WTC11 (cell line): Measurements from ENCODE around the gene EIF4E1B. TPM values are rescaled to one million over a fixed set of nuclear protein-coding genes. Genes with fewer than 3 reads are reported as not detected.
A peak's percentile ranks its signal among the peaks of the same experiment; 100 is the strongest.

ENCODE experiments used
- ATAC-seq: fragments of 200-7000 bp; cut with Tn5 transposase; 2 replicates; pipeline ENCODE4 v1.10.0; 2021; ENCODE audit warnings: mild to moderate bottlenecking, moderate library complexity
- CTCF ChIA-PET: fragments of 300-600 bp; sonication (Branson Sonifier 250); formaldehyde crosslinking; loops from one replicate; lab custom pipeline; 2021; ENCODE audit warnings: antibody characterized with exemption; lab: Charles Lee
- POLR2A ChIA-PET: fragments of 350-600 bp; sonication (Branson Sonifier 250); formaldehyde crosslinking; loops from one replicate; lab custom pipeline; 2021; ENCODE audit warnings: antibody characterized with exemption; lab: Charles Lee
- DNase-seq: peaks from one replicate; pipeline ENCODE4 v3.0.0; 2021; ENCODE audit warnings: low spot score
- H3K27ac Mint-ChIP-seq: 2 replicates; pipeline ENCODE4 v1.8.0; 2021; ENCODE audit warnings: mixed read lengths
- H3K27me3 Mint-ChIP-seq: 2 replicates; pipeline ENCODE4 v1.8.0; 2021; ENCODE audit warnings: low read depth, mild to moderate bottlenecking, moderate library complexity, mixed read lengths
- H3K36me3 Mint-ChIP-seq: 2 replicates; pipeline ENCODE4 v1.8.0; 2021; ENCODE audit warnings: mixed read lengths
- H3K4me1 Mint-ChIP-seq: 2 replicates; pipeline ENCODE4 v1.8.0; 2022; ENCODE audit warnings: mixed read lengths
- H3K4me3 Mint-ChIP-seq: 2 replicates; pipeline ENCODE4 v1.8.0; 2021; ENCODE audit warnings: mild to moderate bottlenecking, moderate library complexity, mixed read lengths
- H3K9me3 Mint-ChIP-seq: 2 replicates; pipeline ENCODE4 v1.8.0; 2021; ENCODE audit warnings: mixed read lengths
- AR ChIP-seq: fragments of 250-450 bp; sonication (Bioruptor Pico); IDR thresholded peaks from 2 replicates; pipeline ENCODE4 v1.9.0; 2021; ENCODE audit warnings: mild to moderate bottlenecking
- ATF1 ChIP-seq: sonication (generic); formaldehyde crosslinking; IDR thresholded peaks from 2 replicates; pipeline ENCODE4 v1.8.1; 2023; ENCODE audit warnings: mild to moderate bottlenecking, moderate library complexity, missing genetic modification reagents
- CDX4 ChIP-seq: fragments of 250-450 bp; sonication (Bioruptor Pico); IDR thresholded peaks from 2 replicates; pipeline ENCODE4 v1.9.0; 2021; ENCODE audit warnings: moderate library complexity, mild to moderate bottlenecking, inconsistent platforms, borderline replicate concordance
- E2F5 ChIP-seq: sonication (generic); formaldehyde crosslinking; IDR thresholded peaks from 2 replicates; pipeline ENCODE4 v1.8.1; 2022; ENCODE audit warnings: mild to moderate bottlenecking, moderate library complexity, missing genetic modification reagents
- FOXJ3 ChIP-seq: sonication (generic); formaldehyde crosslinking; IDR thresholded peaks from 2 replicates; pipeline ENCODE4 v1.9.0; 2021; ENCODE audit warnings: missing genetic modification reagents, mild to moderate bottlenecking, borderline replicate concordance
- FOXP4 ChIP-seq: sonication (generic); formaldehyde crosslinking; IDR thresholded peaks from 2 replicates; pipeline ENCODE4 v1.8.0; 2022; ENCODE audit warnings: mild to moderate bottlenecking, missing genetic modification reagents
- GTF2I ChIP-seq: fragments of 250-450 bp; sonication (Bioruptor Pico); conservative IDR thresholded peaks from 2 replicates; pipeline ENCODE4 v1.4.0; 2021; ENCODE audit warnings: mild to moderate bottlenecking
- HMGA2 ChIP-seq: fragments of 250-450 bp; sonication (Bioruptor Pico); IDR thresholded peaks from 2 replicates; pipeline ENCODE4 v1.4.0; 2021; ENCODE audit warnings: mild to moderate bottlenecking, moderate library complexity
- KAT7 ChIP-seq: sonication (generic); formaldehyde crosslinking; IDR thresholded peaks from 2 replicates; pipeline ENCODE4 v1.8.1; 2023; ENCODE audit warnings: missing genetic modification reagents, mild to moderate bottlenecking, borderline replicate concordance
- MYBL2 ChIP-seq: sonication (generic); formaldehyde crosslinking; IDR thresholded peaks from 2 replicates; pipeline ENCODE4 v1.8.1; 2023; ENCODE audit warnings: mild to moderate bottlenecking, moderate library complexity, missing genetic modification reagents
- NFE2L1 ChIP-seq: sonication (generic); formaldehyde crosslinking; IDR thresholded peaks from 2 replicates; pipeline ENCODE4 v1.8.1; 2023; ENCODE audit warnings: missing genetic modification reagents
- NR1H2 ChIP-seq: sonication (generic); formaldehyde crosslinking; IDR thresholded peaks from 2 replicates; pipeline ENCODE4 v1.9.0; 2021; ENCODE audit warnings: mild to moderate bottlenecking, moderate library complexity, missing genetic modification reagents
- PRDM15 ChIP-seq: sonication (generic); formaldehyde crosslinking; IDR thresholded peaks from 2 replicates; pipeline ENCODE4 v1.8.0; 2022; ENCODE audit warnings: missing genetic modification reagents
- RORB ChIP-seq: fragments of 250-450 bp; sonication (Bioruptor Pico); IDR thresholded peaks from 2 replicates; pipeline ENCODE4 v1.9.0; 2021; ENCODE audit warnings: mild to moderate bottlenecking
- ZMAT4 ChIP-seq: fragments of 250-450 bp; sonication (Bioruptor Pico); IDR thresholded peaks from 2 replicates; pipeline ENCODE4 v1.9.0; 2021; ENCODE audit warnings: mild to moderate bottlenecking
- ZNF423 ChIP-seq: fragments of 250-450 bp; sonication (Bioruptor Pico); IDR thresholded peaks from 2 replicates; pipeline ENCODE4 v2.1.2; 2022; ENCODE audit warnings: mild to moderate bottlenecking, moderate library complexity
- total RNA-seq: library from RNA; stranded (reverse); gene quantifications from 3 replicates; pipeline ENCODE4 v1.2.3, GENCODE V29; 2021

EIF4E1B gene
- total RNA-seq, 1 experiment from 2014 or later: 0.74 TPM

GRCh38 chr5:176659860-176660461, 29.5 kb downstream of the EIF4E1B start:
- H3K9me3 Mint-ChIP-seq: no peaks in the 10 kb centered on the region
- ATAC-seq (no peak), DNase-seq (no peak)
- ChIA-PET CTCF (interaction anchor here (0.5 to 6.2 kb wide), 124 partner anchors 10 to 454 kb away, joined by 3 to 233 read pairs (median 6); partner anchors contain the start of genes EIF4E1B, FGFR4, HK3 and RNF44), POLR2A (interaction anchor here (0.6 to 1.4 kb wide), 5 partner anchors 13 to 239 kb away, joined by 3 to 5 read pairs (median 3); partner anchors contain the start of genes HK3 and TSPAN17)
- no peaks in the 10 kb centered on the region for H3K36me3 Mint-ChIP-seq
- TF ChIP-seq CDX4 (CRISPR knock-in tag): no peak
- TF ChIP-seq ATF1 (CRISPR knock-in tag): no peak
- TF ChIP-seq E2F5 (CRISPR knock-in tag): no peak
- no peak for TF ChIP-seq RORB (CRISPR knock-in tag)
- no peak for TF ChIP-seq GTF2I (CRISPR knock-in tag)
- no peak for TF ChIP-seq KAT7 (CRISPR knock-in tag)
- TF ChIP-seq NR1H2 (CRISPR knock-in tag): no peak
- no peak for TF ChIP-seq FOXP4 (CRISPR knock-in tag)
- TF ChIP-seq NFE2L1: no peak
- no peak for TF ChIP-seq AR (CRISPR knock-in tag)
- no peak for TF ChIP-seq PRDM15 (CRISPR knock-in tag)
- no peak for TF ChIP-seq FOXJ3 (CRISPR knock-in tag)
- TF ChIP-seq HMGA2 (CRISPR knock-in tag): no peak
- TF ChIP-seq ZNF423 (CRISPR knock-in tag): no peak
- no peaks in the 10 kb centered on the region for H3K27me3 Mint-ChIP-seq
- no peak overlapping the region for H3K27ac Mint-ChIP-seq
- no peak overlapping the region for H3K4me3 Mint-ChIP-seq
- H3K4me1 Mint-ChIP-seq: peaks cover 11% of the 10 kb centered on the region

- no peak overlapping the region for H3K4me3 Mint-ChIP-seq
- H3K27me3 Mint-ChIP-seq: no peaks in the 10 kb centered on the region
- ATAC-seq: no peak
- no peaks in the 10 kb centered on the region for H3K36me3 Mint-ChIP-seq
- DNase-seq: no peak
- no peak overlapping the region for H3K27ac Mint-ChIP-seq
- H3K9me3 Mint-ChIP-seq: no peaks in the 10 kb centered on the region
- POLR2A ChIA-PET: interaction anchor here (0.6 to 1.4 kb wide), 7 partner anchors 13 to 239 kb away, joined by 3 to 5 read pairs (median 3); partner anchors contain the start of genes HK3 and TSPAN17
- TF ChIP-seq MYBL2 (CRISPR knock-in tag) (0 out of 2 replicates have a peak, but pooled peaks have one; percentile 6), ZMAT4 (CRISPR knock-in tag) (no peak)
- CTCF ChIA-PET: interaction anchor here (0.5 to 6.2 kb wide), 129 partner anchors 10 to 453 kb away, joined by 3 to 233 read pairs (median 6); partner anchors contain the start of genes EIF4E1B, FGFR4, HK3 and RNF44
- peaks cover 11% of the 10 kb centered on the region for H3K4me1 Mint-ChIP-seq
These were observed 30.0 kb downstream of the EIF4E1B start for GRCh38 chr5:176660530-176660859.
